ENCODE data around the gene C14orf180.

DNA sequence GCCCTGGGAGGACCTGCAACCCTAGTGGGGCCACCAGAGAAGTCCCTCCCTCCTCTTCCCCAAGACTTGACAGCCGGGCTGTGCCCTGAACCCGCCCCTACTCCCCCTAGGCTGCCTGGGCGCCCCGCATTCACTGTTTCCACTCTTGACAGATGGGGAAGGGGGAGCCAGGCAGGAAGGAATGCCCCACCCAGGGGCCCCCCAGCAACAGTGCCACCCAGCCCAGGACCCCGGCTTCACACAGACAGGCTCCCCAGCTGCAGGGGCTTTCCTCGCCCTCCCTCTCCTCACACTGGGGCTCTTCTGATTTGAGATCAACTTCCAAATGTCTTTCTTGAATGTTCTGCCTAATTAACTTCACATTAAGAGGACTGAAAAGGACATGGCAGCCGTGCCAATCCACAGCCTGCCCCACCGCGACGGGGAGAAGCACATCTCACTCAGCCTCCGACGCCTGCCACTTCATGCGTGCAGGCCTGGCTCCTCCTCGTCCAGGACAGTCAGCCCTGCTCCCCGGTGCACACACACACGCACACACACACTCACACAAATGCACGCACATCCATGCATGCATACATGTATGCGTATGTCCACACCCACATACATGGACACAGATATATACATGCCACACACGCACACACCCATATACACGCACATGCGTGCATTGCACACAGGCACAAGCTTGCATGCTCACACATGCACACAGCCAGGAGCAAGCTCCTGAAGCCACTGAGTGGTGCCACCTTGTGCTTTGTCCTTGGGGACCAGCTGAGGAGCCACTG is 19.6 kb upstream of the C14orf180 start:
- TF ChIP-seq, protein P1, sequence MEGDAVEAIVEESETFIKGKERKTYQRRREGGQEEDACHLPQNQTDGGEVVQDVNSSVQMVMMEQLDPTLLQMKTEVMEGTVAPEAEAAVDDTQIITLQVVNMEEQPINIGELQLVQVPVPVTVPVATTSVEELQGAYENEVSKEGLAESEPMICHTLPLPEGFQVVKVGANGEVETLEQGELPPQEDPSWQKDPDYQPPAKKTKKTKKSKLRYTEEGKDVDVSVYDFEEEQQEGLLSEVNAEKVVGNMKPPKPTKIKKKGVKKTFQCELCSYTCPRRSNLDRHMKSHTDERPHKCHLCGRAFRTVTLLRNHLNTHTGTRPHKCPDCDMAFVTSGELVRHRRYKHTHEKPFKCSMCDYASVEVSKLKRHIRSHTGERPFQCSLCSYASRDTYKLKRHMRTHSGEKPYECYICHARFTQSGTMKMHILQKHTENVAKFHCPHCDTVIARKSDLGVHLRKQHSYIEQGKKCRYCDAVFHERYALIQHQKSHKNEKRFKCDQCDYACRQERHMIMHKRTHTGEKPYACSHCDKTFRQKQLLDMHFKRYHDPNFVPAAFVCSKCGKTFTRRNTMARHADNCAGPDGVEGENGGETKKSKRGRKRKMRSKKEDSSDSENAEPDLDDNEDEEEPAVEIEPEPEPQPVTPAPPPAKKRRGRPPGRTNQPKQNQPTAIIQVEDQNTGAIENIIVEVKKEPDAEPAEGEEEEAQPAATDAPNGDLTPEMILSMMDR (IDR thresholded peaks at IDR 0.05; ENCODE audit: low read depth, low read length): no peak
- TF ChIP-seq POLR2A (IDR thresholded peaks at IDR 0.05; ENCODE audit: extremely low read depth, insufficient read length): no peak

Measured in NB4 (cell line).